Measurements from ENCODE around the gene CFAP46. TPM values are rescaled to one million over a fixed set of nuclear protein-coding genes. Genes with fewer than 3 reads are reported as not detected.

Gene CFAP46
- total and polyA plus RNA-seq, 2 of the 8 experiments (the other 6 are each of a cell fraction or from before 2014, with no cell fraction given) = 2.6 to 4.8 TPM

DNA sequence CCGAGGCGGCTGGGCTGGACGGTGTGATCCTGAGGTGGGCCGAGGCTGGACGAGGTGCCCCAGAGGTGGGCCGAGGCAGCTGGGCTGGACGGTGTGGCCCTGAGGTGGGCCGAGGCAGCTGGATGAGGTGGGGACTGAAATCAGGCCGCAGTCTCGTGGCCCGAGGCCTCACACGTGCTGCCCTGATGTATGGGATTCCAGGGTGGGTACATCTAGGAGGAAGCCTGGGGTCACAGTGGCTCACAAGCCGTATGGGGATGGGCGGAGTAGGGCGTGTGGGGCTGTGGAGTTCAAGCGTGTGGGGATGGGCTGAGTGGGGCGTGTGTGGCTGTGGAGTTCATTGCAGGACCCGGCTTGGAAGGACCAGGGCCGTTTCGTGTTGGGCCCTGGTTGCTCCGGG is 144.0 kb downstream of the CFAP46 start:
- Histone ChIP-seq H2BK12ac (ENCODE audit: low read depth, low read length) (no peak overlapping the region), H4K8ac (ENCODE audit: extremely low read depth, insufficient read depth, low read length) (no peak overlapping the region), H3K9ac (replicated peaks in 1 of 4; ENCODE audit: extremely low read depth in 1 of 4, low read depth in 3 of 4, low read length in 3 of 4) (no peak overlapping the region), H3K4me3 (ENCODE audit: extremely low read depth in 1 of 4, insufficient read depth in 2 of 4, low read depth in 3 of 4, low read length in 4 of 4) (no peak overlapping the region), H3K79me1 (ENCODE audit: low read depth, low read length) (no peaks in the 10 kb centered on the region), H4K20me1 (replicated peaks in 1 of 2; ENCODE audit: control insufficient read depth in 1 of 2, insufficient read depth in 2 of 2, low read length in 2 of 2) (no peaks in the 10 kb centered on the region), H2AK5ac (ENCODE audit: low read depth, low read length) (no peak overlapping the region), H3K9me3 (ENCODE audit: insufficient read depth in 2 of 2, low read depth in 1 of 2, low read length in 1 of 2) (peaks cover 7% of the 10 kb centered on the region in 2 experiments; a peak in 3 of 4 replicates), H3K14ac (ENCODE audit: insufficient read length) (no peak overlapping the region), H2BK15ac (ENCODE audit: low read length) (no peak overlapping the region), H2BK20ac (ENCODE audit: low read length) (no peak overlapping the region), H2AFZ (ENCODE audit: low read length) (no peak overlapping the region), H3K4me1 (replicated peaks in 1 of 4; ENCODE audit: control insufficient read depth in 3 of 4, insufficient read depth in 4 of 4, low read length in 3 of 4) (no peaks in the 10 kb centered on the region), H4K5ac (ENCODE audit: insufficient read length, low read depth, low read length) (no peak overlapping the region), H3K36me3 (ENCODE audit: control insufficient read depth in 2 of 4, insufficient read depth in 4 of 4, low read length in 3 of 4) (no peaks in the 10 kb centered on the region), H2BK5ac (ENCODE audit: low read depth, low read length) (no peak overlapping the region), H3K27me3 (replicated peaks in 1 of 4; ENCODE audit: control insufficient read depth in 3 of 4, extremely low read depth in 1 of 4, insufficient read depth in 3 of 4, low read length in 3 of 4) (no peaks in the 10 kb centered on the region; a peak in 1 of 7 replicates), H4K91ac (replicated peaks; ENCODE audit: insufficient read length, low read length) (no peak overlapping the region), H3K23ac (ENCODE audit: insufficient read length) (no peak overlapping the region), H3K27ac (ENCODE audit: low read depth, low read length) (no peak overlapping the region), H3K4ac (replicated peaks; ENCODE audit: insufficient read length, low read depth, low read length) (no peak overlapping the region), H3K23me2 (ENCODE audit: low read depth, low read length) (no peaks in the 10 kb centered on the region), H3K18ac (ENCODE audit: extremely low read depth, low read length) (no peak overlapping the region), H2BK120ac (replicated peaks; ENCODE audit: low read depth, low read length) (no peak overlapping the region), H3K79me2 (ENCODE audit: control insufficient read depth in 1 of 2, insufficient read depth in 2 of 2, low read length in 2 of 2) (no peaks in the 10 kb centered on the region), H3K56ac (replicated peaks; ENCODE audit: insufficient read length, low read depth, low read length) (no peak overlapping the region), H3K4me2 (ENCODE audit: insufficient read depth in 1 of 2, low read depth in 2 of 2, low read length in 2 of 2) (no peak overlapping the region)
- WGBS, 2 experiments (ENCODE audit: extremely low coverage in 1 of 2, insufficient coverage in 1 of 2, insufficient read length in 1 of 2, insufficient replicate concordance in 2 of 2, low coverage in 1 of 2, low lambda C conversion rate in 2 of 2, missing lambda C conversion rate in 1 of 2) = 88% methylated on average over 19 of the region's 21 CpGs; no CpG with 5 or more reads in 1 of the 2 experiments
- TF ChIP-seq SIRT6 (IDR thresholded peaks at IDR 0.05; ENCODE audit: low read length) = no peak
- no peak for TF ChIP-seq TAF1 (IDR thresholded peaks at IDR 0.05; ENCODE audit: low read depth, low read length)
- TF ChIP-seq RFX5 (IDR thresholded peaks at IDR 0.05; ENCODE audit: borderline replicate concordance, low read depth, low read length) = no peak
- TF ChIP-seq TAF7 (optimal IDR thresholded peaks at IDR 0.05; ENCODE audit: borderline replicate concordance, low read depth, low read length) = no peak
- no peak for TF ChIP-seq SP1 (IDR thresholded peaks at IDR 0.05; ENCODE audit: low read depth, low read length)
- no peak for TF ChIP-seq EP300 (IDR thresholded peaks at IDR 0.05; ENCODE audit: borderline replicate concordance in 1 of 2, low read depth in 2 of 2, low read length in 2 of 2)
- TF ChIP-seq POLR2A (IDR thresholded peaks at IDR 0.05; ENCODE audit: control extremely low read depth in 1 of 2, low read depth in 2 of 2, low read length in 2 of 2) = no peak
- TF ChIP-seq CHD1 (IDR thresholded peaks at IDR 0.05; ENCODE audit: low read depth, low read length) = no peak
- TF ChIP-seq EZH2 (IDR thresholded peaks at IDR 0.05; ENCODE audit: low read depth, low read length, severe bottlenecking) = no peak
- TF ChIP-seq CBX8 (IDR thresholded peaks at IDR 0.05; ENCODE audit: borderline replicate concordance, low read depth, low read length) = no peak
- TF ChIP-seq SRF (IDR thresholded peaks at IDR 0.05; ENCODE audit: low read depth, low read length) = no peak
- TF ChIP-seq ZNF274 (IDR thresholded peaks at IDR 0.05; ENCODE audit: borderline replicate concordance, extremely low read depth, low read length) = no peak
- no peak for TF ChIP-seq RNF2 (IDR thresholded peaks at IDR 0.05; ENCODE audit: borderline replicate concordance, low read depth, low read length, missing control alignments, poor library complexity, severe bottlenecking)
- CTCF ChIA-PET (ENCODE audit: partially characterized antibody) = no interaction called here
- POLR2A ChIA-PET (ENCODE audit: partially characterized antibody) = no interaction called here
- DNase-seq (ENCODE audit: low read depth in 1 of 2, low spot score in 2 of 2) (no peak), FAIRE-seq (no peak)
